Dedifferentiated amniotic fluid mesenchymal stem cell (primary cell): ENCODE results near the gene DENND4A.
"Not testable (repeated sequence)": the region's sequence is repeated elsewhere in the genome, so short reads cannot be mapped to it uniquely, and the experiment has no call there.

ENCODE experiments used
- DNase-seq: peaks from one replicate; pipeline ENCODE4 v3.0.0-alpha.2; 2016; ENCODE audit errors: extremely low spot score

Gene DENND4A

GRCh38 chr15:65757256-65757655 lies 34.8 kb downstream of the DENND4A start:
- no peak for DNase-seq

DNA sequence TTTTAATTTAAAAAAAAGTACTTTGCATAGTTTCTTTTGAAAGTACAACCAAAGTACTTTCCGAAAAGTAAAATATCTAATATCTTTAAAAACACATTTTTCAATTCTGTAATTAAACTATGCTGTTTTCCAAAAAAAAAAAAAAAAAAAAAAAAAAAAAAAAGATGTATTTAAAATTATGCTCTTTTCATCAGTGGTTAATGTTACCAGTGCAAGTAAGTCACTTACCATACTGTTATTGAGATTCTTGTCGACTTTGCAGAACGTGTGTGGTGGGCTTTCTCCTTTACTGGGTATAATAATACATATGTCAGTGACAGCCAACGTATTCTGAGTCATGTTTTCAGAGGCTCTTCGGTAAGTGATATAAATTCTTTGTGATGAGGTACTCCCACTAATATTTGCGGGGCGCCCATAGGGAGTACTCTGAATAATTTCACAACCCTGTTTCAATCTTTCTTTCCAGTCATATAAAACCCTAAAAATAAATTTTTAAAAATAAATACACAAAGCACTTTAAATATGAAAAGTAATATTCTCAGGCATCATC lies 39.9 kb downstream of the DENND4A start:
- no peak for DNase-seq

- no peak for DNase-seq
These were observed 40.7 kb downstream of the DENND4A start for GRCh38 chr15:65751431-65751830.

DNA sequence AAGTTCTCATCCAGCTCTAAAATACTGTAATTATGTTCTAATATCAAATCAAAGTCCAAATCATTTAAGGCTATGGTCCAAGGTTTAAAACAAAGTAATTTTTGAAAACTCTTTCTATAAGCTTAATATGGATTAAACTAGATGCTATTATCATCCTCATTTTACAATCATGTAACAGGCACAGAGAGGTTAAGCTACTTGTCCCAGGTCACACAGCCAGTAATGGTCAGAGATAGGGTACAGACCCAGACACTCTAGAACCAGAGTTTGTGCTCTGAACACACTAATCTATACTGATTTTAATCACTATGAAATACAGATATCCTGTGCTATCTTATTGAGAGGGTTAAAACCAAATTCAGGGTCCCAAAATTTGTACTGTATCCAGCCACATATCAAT lies 44.8 kb downstream of the DENND4A start:
- DNase-seq = no peak

GRCh38 chr15:65743637-65744252 lies 48.3 kb downstream of the DENND4A start:
- no peak for DNase-seq

DNA sequence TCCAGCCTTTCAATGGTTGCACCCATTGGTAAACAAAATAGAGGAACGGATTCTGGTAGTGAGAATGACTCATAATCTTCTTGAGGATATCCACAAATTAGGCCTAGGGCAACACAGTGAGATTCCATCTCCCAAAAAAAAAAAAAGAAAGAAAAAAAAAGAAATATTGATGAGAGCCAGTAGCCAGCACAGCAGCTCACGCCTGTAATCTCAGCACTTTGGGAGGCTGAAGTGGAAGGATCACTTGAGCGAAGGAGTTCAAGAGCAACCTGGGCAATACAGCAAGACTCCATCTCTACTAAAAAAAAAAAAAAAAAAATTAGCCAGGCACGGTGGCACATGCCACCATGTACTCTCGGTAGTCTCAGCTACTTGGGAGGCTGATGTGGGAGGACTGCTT lies 51.9 kb downstream of the DENND4A start:
- DNase-seq = no peak

DNA sequence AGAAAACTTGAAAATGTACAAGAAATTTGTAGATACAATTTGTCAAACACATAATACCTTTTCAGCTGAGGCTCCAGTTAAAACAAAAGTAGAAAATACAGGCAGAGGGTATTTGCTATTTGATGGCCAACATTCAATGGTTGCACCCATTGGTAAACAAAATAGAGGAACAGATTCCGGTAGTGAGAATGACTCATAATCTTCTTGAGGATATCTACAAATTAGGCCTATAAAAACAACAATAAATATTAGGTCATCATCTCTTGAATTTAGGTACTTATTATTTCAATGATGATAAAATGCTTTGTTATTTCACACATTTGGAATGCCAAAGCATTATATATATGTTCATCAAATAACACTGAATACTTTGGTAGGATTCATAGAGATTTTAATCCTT lies 53.4 kb downstream of the DENND4A start:
- no peak for DNase-seq

GRCh38 chr15:65733599-65733998 lies 58.5 kb downstream of the DENND4A start:
- not testable (repeated sequence) for DNase-seq

- no peak for DNase-seq
These were observed 59.4 kb downstream of the DENND4A start for GRCh38 chr15:65732698-65733097.

- peak; percentile 38 for DNase-seq
These were observed 60.2 kb downstream of the DENND4A start for GRCh38 chr15:65731926-65732325.

DNA sequence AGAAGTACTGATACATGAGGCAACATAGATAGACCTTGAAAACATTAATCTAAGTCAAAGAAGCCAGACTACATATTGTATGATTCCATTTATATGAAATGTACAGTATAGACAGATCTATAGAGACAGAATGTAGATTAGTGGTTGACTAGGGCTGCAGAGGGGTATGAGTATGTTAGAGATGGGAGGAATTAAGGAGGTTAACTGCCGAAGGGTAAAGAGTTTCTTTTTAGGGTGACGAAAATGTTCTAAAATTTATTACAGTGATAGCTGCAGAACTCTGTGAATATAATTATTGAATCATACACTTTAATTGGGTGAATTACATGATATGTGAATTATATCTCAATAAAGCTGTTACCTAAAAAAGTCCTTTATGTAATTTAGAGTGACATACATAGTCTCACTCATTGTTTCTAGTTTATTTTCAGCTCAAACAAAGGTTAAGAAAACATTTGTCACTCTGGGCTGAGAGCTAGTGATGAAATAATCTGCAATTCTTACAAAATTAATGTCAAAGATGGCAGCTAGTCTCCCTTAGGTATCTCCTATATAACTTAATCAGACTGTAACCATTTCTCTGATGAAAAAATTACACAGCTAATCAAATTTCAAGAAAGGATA lies 61.4 kb downstream of the DENND4A start:
- peak; percentile 67 for DNase-seq

DNA sequence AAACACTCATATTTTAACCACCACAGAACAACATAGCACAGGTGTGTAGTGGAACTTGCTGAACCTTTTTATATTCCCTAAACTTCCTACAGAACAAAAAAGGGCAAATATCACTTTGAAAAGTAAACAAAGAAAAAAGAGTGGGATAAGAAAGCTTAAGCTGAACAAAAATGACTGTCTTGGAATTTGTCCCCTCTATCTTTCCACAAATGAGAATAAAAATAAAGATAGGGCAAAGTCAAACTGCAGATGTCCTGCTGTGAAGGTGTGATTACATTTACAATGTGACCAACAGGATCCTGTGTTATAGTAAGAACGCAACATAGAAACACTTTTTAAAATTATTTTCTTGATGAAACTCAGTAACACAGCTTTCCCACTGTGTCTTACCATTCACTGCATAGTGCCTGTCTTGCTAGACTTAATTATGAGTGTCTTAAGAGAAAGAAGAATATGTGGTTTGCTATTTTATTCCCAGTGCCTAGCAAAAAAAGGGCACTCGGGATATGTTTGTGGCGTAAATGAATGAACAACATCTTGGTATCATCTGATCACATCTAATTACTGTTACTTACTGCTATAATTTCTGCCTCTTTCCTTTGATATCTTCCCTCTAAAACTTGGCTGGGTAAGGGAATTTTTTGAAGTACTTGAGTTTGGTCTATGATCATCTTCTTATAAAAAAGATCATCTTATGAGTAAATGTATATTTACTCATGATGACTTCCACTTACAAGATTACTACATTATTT lies 67.5 kb downstream of the DENND4A start:
- no peak for DNase-seq

GRCh38 chr15:65723876-65724275 lies 68.2 kb downstream of the DENND4A start:
- DNase-seq = no peak

- no peak for DNase-seq
These were observed 69.9 kb downstream of the DENND4A start for GRCh38 chr15:65722191-65722590.

DNA sequence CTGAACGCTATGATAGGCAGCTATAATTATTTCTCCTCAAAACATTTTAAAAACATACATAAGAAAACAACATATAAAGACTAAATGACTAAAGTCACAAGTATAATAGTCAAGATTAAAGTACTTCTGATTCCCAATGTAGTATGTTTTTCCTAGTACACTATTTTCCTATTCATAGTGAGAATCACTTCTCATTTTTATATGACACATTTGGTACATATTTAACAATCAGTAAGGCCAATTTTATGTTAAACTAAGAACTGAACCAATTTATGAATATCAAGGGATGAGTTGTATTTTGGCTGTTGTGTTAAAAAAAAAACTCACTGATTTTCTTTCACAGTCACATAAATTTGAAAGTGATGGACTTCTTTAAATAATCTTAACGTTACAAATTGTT lies 79.7 kb downstream of the DENND4A start:
- no peak for DNase-seq

- no peak for DNase-seq
These were observed 97.0 kb downstream of the DENND4A start for GRCh38 chr15:65695081-65695480.

DNA sequence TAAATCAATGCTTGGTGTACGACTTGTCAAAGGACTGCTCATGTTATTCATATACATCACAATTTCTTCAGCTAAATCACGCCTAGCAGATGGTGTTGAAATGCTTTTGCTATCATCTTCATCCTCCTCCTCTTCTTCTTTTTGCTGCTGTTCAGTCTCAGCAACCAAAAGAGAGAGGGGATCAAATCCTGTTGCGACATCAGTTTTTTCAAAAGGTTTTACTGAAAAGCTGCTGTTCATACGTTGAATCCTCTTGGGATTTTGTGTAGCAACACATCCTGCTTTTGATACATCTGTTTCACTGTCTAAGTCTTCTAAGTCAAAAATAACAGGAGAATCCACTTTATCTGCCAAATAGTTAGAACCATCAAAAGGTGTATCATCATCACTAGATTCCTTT lies 101.3 kb downstream of the DENND4A start:
- DNase-seq = no peak

DNA sequence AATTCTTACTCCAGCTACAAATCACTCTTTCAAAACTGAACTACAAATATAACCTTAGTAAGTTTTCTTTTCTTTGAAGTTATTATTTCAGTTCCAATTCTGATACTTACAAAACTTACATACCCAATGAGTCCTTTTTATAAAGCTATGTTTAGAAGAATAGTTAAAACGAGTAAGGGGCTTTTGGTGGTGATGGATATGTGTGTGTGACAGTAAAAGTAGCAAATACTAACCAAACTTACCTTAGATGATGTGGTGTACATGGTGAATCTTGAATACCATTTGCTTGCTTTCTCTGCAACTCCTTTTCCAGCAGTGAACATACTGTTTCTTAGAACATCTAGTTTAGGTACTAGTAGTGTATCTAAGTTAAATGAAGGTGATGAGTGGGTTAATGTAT lies 101.9 kb downstream of the DENND4A start:
- no peak for DNase-seq

GRCh38 chr15:65688462-65688861 lies 103.6 kb downstream of the DENND4A start:
- no peak for DNase-seq

- DNase-seq = no peak
These were observed 109.6 kb downstream of the DENND4A start for GRCh38 chr15:65682404-65682911.

DNA sequence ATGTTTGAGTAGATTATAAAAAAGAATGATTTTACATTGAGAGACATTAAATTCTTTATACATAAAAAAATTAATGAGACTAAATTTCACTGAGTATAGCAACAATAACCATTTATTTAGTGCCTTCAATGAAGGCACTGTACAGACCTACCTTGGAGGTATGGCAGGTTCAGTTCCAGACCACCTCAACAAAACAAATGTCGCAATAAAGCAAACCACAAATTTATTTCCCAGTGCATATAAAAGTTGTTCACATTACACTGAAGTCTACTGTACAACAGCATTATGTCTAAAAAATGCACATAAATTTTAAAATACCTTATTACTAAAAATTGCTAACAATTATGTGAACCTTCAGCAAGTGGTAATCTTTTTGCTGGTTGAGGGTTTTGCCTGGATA lies 111.5 kb downstream of the DENND4A start:
- no peak for DNase-seq

GRCh38 chr15:65676123-65676522 lies 116.0 kb downstream of the DENND4A start:
- no peak for DNase-seq

GRCh38 chr15:65675551-65675950 lies 116.5 kb downstream of the DENND4A start:
- no peak for DNase-seq
